ENCODE results near the gene ZNF316.

ZNF316 gene

DNA sequence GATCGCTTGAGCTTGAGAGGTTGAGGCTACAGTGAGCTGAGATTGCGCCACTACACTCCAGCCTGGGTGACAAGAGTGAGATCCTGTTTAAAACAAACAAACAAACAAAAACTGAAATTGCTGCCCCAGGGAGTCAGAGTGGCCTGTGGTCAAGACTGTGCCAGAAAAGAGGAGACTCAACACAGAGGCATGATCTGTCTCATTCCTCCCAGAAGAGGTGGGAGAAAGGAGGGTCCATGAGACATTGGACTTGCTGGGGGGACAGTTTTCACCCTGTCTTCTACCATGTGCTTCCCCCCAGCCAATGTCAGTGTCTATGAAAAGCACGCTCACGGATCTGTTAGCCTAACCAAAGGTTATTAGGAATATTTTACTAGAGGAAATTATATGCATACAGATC lies 18.5 kb upstream of the ZNF316 start:
- Histone ChIP-seq H3K36me3 (peaks cover 46% of the 10 kb centered on the region), H3K27me3 (ENCODE audit: insufficient read depth, low read depth, severe bottlenecking) (no peaks in the 10 kb centered on the region)
- TF ChIP-seq, protein P1, sequence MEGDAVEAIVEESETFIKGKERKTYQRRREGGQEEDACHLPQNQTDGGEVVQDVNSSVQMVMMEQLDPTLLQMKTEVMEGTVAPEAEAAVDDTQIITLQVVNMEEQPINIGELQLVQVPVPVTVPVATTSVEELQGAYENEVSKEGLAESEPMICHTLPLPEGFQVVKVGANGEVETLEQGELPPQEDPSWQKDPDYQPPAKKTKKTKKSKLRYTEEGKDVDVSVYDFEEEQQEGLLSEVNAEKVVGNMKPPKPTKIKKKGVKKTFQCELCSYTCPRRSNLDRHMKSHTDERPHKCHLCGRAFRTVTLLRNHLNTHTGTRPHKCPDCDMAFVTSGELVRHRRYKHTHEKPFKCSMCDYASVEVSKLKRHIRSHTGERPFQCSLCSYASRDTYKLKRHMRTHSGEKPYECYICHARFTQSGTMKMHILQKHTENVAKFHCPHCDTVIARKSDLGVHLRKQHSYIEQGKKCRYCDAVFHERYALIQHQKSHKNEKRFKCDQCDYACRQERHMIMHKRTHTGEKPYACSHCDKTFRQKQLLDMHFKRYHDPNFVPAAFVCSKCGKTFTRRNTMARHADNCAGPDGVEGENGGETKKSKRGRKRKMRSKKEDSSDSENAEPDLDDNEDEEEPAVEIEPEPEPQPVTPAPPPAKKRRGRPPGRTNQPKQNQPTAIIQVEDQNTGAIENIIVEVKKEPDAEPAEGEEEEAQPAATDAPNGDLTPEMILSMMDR (IDR thresholded peaks at IDR 0.05; ENCODE audit: low read depth, low read length), result no peak

DNA sequence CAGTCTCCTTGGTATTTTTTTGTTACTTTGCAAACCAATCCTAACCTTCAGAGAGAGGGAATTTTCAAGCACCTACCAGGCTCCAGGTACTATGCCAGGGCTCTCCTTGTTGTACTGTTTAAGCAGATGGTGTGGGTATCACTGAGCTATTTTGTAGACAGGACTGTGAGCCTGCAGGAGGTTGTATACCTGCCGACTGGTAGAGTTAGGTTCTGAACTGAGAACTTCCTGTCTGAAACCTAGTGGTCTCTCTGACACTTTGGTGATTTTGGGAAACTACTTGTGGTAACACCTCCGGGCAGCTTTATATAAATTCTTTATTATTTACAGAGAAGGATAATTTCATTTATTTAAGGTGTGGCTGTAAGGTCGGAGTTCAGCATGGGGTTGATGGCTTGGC lies 17.2 kb upstream of the ZNF316 start:
- Histone ChIP-seq H3K27ac (no peak overlapping the region), H3K27me3 (ENCODE audit: insufficient read depth, low read depth, severe bottlenecking) (no peaks in the 10 kb centered on the region), H3K36me3 (peaks cover 53% of the 10 kb centered on the region), H3K9me3 (ENCODE audit: severe bottlenecking) (no peaks in the 10 kb centered on the region), H3K4me3 (ENCODE audit: low read depth, low read length) (no peak overlapping the region)
- DNase-seq, result no peak
- TF ChIP-seq, protein P1 (IDR thresholded peaks at IDR 0.05; ENCODE audit: low read depth, low read length), result no peak

More for the DNA sequence above, 18.5 kb upstream of the ZNF316 start:
- Histone ChIP-seq H3K4me3 (ENCODE audit: low read depth, low read length) (no peak overlapping the region), H3K9me3 (ENCODE audit: severe bottlenecking) (no peaks in the 10 kb centered on the region), H3K27ac (no peak overlapping the region)
- no peak for DNase-seq

DNA sequence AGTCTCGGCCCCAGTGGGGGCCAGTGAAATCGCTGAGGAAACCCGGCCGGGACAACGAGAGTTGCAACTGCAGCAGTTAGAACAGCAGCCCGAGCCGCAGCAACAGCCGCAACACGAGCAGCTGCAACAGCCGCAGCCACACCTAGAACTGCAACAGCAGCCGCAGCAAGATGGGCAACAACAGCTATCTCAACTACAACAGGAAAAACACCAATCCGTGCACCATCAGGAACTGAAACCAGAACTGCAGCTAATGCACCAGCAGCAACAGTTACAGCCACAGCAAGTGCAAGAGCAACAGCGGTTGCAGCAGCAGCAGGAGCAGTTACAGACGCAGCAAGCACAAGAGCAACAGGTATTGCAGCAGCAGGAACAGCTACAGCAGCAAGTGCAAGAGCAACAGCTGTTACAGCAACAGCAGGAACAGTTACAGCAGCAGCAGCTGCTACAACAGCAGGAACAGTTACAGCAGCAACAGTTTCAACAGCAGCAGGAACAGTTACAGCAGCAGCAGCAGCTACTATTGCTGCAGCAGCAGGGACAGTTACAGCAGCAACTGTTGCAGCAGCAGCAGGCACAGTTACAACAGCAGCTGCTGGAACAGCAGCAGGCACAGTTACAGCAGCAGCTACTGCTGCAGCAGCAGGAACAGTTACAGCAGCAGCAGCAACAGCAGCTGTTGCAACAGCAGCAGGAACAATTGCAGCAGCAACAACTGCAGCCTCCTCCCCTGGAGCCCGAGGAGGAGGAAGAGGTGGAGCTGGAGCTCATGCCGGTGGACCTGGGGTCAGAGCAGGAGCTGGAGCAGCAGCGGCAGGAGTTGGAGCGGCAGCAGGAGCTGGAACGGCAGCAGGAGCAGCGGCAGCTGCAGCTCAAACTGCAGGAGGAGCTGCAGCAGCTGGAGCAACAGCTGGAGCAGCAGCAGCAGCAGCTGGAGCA lies 15.7 kb upstream of the ZNF316 start:
- DNase-seq, result no peak
- Histone ChIP-seq H3K9me3 (ENCODE audit: severe bottlenecking) (no peaks in the 10 kb centered on the region), H3K27me3 (ENCODE audit: insufficient read depth, low read depth, severe bottlenecking) (no peaks in the 10 kb centered on the region), H3K36me3 (peaks cover 57% of the 10 kb centered on the region), H3K4me3 (ENCODE audit: low read depth, low read length) (no peak overlapping the region), H3K27ac (no peak overlapping the region)
- TF ChIP-seq, protein P1 (IDR thresholded peaks at IDR 0.05; ENCODE audit: low read depth, low read length), result no peak

DNA sequence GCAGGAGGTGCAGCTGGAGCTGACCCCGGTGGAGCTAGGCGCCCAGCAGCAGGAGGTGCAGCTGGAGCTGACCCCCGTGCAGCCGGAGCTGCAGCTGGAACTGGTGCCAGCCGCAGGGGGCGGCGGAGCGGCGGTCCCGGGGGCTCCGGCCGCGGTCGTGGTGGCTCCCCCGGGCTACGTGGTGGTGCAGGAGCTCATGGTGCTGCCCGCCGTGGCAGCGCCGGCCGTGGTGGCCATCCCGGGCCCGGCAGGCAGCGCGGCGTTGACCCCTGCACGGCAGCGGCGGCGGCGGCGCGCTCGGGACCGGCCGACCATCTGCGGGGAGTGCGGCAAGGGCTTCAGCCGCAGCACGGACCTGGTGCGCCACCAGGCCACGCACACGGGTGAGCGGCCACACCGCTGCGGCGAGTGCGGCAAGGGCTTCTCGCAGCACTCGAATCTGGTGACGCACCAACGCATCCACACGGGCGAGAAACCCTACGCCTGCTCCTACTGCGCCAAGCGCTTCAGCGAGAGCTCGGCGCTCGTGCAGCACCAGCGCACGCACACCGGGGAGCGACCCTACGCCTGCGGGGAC lies 14.9 kb upstream of the ZNF316 start:
- peaks cover 55% of the 10 kb centered on the region for H3K36me3 ChIP-seq

DNA sequence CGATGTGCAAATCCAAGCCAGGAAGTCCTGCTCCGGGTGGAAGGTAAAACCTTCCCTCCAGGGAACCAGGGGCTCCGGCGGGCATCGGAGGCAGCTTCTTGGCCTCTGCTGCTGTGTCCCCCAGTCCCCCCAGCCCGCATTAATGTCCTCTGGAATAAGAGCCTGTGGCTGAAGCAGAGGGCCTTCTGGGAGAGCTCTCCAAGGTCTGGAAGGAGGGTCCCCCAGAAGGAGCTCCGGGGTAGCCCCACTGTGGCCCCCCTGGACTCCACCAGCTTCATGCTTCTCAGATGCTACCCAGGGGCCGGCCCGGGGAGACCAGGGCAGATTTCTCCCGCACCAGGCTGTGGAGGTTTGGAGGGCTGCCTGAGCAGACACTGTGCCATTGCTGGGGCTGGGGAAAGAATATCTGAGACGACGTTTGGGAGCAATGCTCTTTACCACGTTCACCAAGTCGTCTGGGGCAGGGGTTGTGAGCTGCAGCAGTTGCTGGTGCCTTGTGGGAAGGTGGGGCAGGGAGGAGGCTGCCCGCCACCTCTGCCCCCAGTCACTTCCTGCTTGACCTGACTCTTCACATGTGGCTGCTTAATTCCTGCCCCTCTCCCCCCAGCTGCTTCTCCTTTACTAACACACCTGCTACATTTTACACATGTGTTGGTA lies 13.4 kb upstream of the ZNF316 start:
- no peak overlapping the region for H3K4me3 ChIP-seq (ENCODE audit: low read depth, low read length)
- H3K9me3 ChIP-seq (ENCODE audit: severe bottlenecking), result no peaks in the 10 kb centered on the region
- TF ChIP-seq, protein P1 (IDR thresholded peaks at IDR 0.05; ENCODE audit: low read depth, low read length), result no peak
- H3K36me3 ChIP-seq, result peaks cover 48% of the 10 kb centered on the region
- DNase-seq, result no peak
- no peaks in the 10 kb centered on the region for H3K27me3 ChIP-seq (ENCODE audit: insufficient read depth, low read depth, severe bottlenecking)
- no peak overlapping the region for H3K27ac ChIP-seq

More for the DNA sequence above, 14.9 kb upstream of the ZNF316 start:
- TF ChIP-seq, protein P1 (IDR thresholded peaks at IDR 0.05; ENCODE audit: low read depth, low read length), result no peak
- Histone ChIP-seq H3K27me3 (ENCODE audit: insufficient read depth, low read depth, severe bottlenecking) (no peaks in the 10 kb centered on the region), H3K27ac (no peak overlapping the region), H3K4me3 (ENCODE audit: low read depth, low read length) (no peak overlapping the region), H3K9me3 (ENCODE audit: severe bottlenecking) (no peaks in the 10 kb centered on the region)
- DNase-seq, result no peak

Measured in WERI-Rb-1 (cell line).